Measurements from ENCODE around the gene PLPPR3. TPM values are rescaled to one million over a fixed set of nuclear protein-coding genes. Genes with fewer than 3 reads are reported as not detected.

Gene PLPPR3
- polyA plus RNA-seq, 1 donor (not counting 4 experiments of a cell fraction or from before 2014, with no cell fraction given): not detected

GRCh38 chr19:784541-784940 is 37.2 kb downstream of the PLPPR3 start:
- H3K27ac ChIP-seq (ENCODE audit: control insufficient read depth, insufficient read depth, low read length): no peak overlapping the region
- H3K4me1 ChIP-seq (ENCODE audit: control insufficient read depth, extremely low read depth, insufficient read depth, low read length): peaks cover 23% of the 10 kb centered on the region
- H3K4me3 ChIP-seq (ENCODE audit: control insufficient read depth in 2 of 3, extremely low read depth in 1 of 3, insufficient read depth in 2 of 3, low read depth in 1 of 3, low read length in 3 of 3): no peak overlapping the region
- peak overlapping the region; percentile 32 for H3K4me2 ChIP-seq (ENCODE audit: control insufficient read depth, extremely low read depth, insufficient read depth, low read depth, low read length)
- no peaks in the 10 kb centered on the region for H4K20me1 ChIP-seq (ENCODE audit: control insufficient read depth, extremely low read depth, insufficient read depth, low read length)
- no peak overlapping the region for H2AFZ ChIP-seq (ENCODE audit: control insufficient read depth, low read length)
- DNase-seq (ENCODE audit: low read depth, low spot score): no peak
- TF ChIP-seq CTCF (optimal IDR thresholded peaks at IDR 0.05 in 1 of 3, IDR thresholded peaks at IDR 0.05 in 1 of 3, conservative IDR thresholded peaks at IDR 0.05 in 1 of 3; ENCODE audit: extremely low read depth in 1 of 3, insufficient read depth in 2 of 3, low read length in 3 of 3): no peak
- H3K36me3 ChIP-seq (ENCODE audit: control insufficient read depth in 2 of 2, extremely low read depth in 1 of 2, insufficient read depth in 2 of 2, low read length in 2 of 2): no peaks in the 10 kb centered on the region
- H3K9me1 ChIP-seq (ENCODE audit: control insufficient read depth, extremely low read depth, insufficient read depth, low read length): no peaks in the 10 kb centered on the region
- no peak for FAIRE-seq
- peaks cover 8% of the 10 kb centered on the region for H3K79me2 ChIP-seq (ENCODE audit: control insufficient read depth, insufficient read depth, low read length)
- dilution Hi-C loops (cut with MboI; ENCODE audit: extremely low pct_ligation_motif_present, low sequenced_read_pairs): no loop called here
- H3K9me3 ChIP-seq (ENCODE audit: control insufficient read depth, low read depth, low read length): no peaks in the 10 kb centered on the region
- H3K9ac ChIP-seq (ENCODE audit: control insufficient read depth, extremely low read depth, insufficient read depth, low read length): no peak overlapping the region
- no peaks in the 10 kb centered on the region for H3K27me3 ChIP-seq (ENCODE audit: control insufficient read depth, extremely low read depth, insufficient read depth, low read length)

GRCh38 chr19:782878-783668 is 38.7 kb downstream of the PLPPR3 start:
- DNase-seq (ENCODE audit: low read depth, low spot score): no peak
- Histone ChIP-seq H3K79me2 (ENCODE audit: control insufficient read depth, insufficient read depth, low read length) (peaks cover 8% of the 10 kb centered on the region), H3K4me3 (ENCODE audit: control insufficient read depth in 2 of 3, extremely low read depth in 1 of 3, insufficient read depth in 2 of 3, low read depth in 1 of 3, low read length in 3 of 3) (peak overlapping the region; percentile 32 to 66 (median 59)), H3K36me3 (ENCODE audit: control insufficient read depth in 2 of 2, extremely low read depth in 1 of 2, insufficient read depth in 2 of 2, low read length in 2 of 2) (no peaks in the 10 kb centered on the region), H3K4me2 (ENCODE audit: control insufficient read depth, extremely low read depth, insufficient read depth, low read depth, low read length) (peak overlapping the region; percentile 94), H2AFZ (ENCODE audit: control insufficient read depth, low read length) (peak overlapping the region; percentile 56), H3K4me1 (ENCODE audit: control insufficient read depth, extremely low read depth, insufficient read depth, low read length) (peaks cover 22% of the 10 kb centered on the region), H4K20me1 (ENCODE audit: control insufficient read depth, extremely low read depth, insufficient read depth, low read length) (no peaks in the 10 kb centered on the region), H3K27me3 (ENCODE audit: control insufficient read depth, extremely low read depth, insufficient read depth, low read length) (no peaks in the 10 kb centered on the region), H3K9me3 (ENCODE audit: control insufficient read depth, low read depth, low read length) (no peaks in the 10 kb centered on the region), H3K9ac (ENCODE audit: control insufficient read depth, extremely low read depth, insufficient read depth, low read length) (peak overlapping the region; percentile 71), H3K27ac (ENCODE audit: control insufficient read depth, insufficient read depth, low read length) (peak overlapping the region; percentile 66), H3K9me1 (ENCODE audit: control insufficient read depth, extremely low read depth, insufficient read depth, low read length) (no peaks in the 10 kb centered on the region)
- dilution Hi-C loops (cut with MboI; ENCODE audit: extremely low pct_ligation_motif_present, low sequenced_read_pairs): no loop called here
- no peak for FAIRE-seq
- TF ChIP-seq CTCF (optimal IDR thresholded peaks at IDR 0.05 in 1 of 3, IDR thresholded peaks at IDR 0.05 in 1 of 3, conservative IDR thresholded peaks at IDR 0.05 in 1 of 3; ENCODE audit: extremely low read depth in 1 of 3, insufficient read depth in 2 of 3, low read length in 3 of 3) (no peak), EZH2 (IDR thresholded peaks at IDR 0.05; ENCODE audit: low read length) (no peak)

Measured in keratinocyte (primary cell).